ENCODE results near the gene ALG11.
"Not testable (repeated sequence)": the region's sequence is repeated elsewhere in the genome, so short reads cannot be mapped to it uniquely, and the experiment has no call there.

ALG11 gene

DNA sequence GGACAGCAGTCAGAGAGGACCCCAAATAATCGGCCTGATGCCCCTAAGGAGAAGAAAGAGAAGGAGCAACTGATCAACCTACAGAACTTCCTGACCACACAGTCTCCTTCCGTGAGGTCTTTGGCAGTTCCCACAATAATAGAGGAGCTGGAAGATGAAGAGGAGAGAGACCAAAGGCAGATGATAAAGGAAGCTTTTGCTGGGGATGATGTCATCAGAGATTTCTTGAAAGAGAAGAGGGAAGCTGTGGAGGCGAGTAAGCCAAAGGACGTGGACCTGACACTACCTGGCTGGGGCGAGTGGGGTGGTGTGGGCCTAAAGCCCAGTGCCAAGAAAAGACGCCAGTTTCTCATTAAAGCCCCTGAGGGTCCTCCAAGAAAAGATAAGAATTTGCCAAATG lies 18.2 kb downstream of the ALG11 start:
- not testable (repeated sequence) for DNase-seq

- no peak for DNase-seq
These were observed 20.8 kb downstream of the ALG11 start for GRCh38 chr13:52033039-52033438.

GRCh38 chr13:52034616-52035226 lies 22.5 kb downstream of the ALG11 start:
- no peak for DNase-seq

GRCh38 chr13:52036037-52036436 lies 23.8 kb downstream of the ALG11 start:
- no peak for DNase-seq

GRCh38 chr13:52043675-52044074 lies 31.5 kb downstream of the ALG11 start:
- no peak for DNase-seq

DNA sequence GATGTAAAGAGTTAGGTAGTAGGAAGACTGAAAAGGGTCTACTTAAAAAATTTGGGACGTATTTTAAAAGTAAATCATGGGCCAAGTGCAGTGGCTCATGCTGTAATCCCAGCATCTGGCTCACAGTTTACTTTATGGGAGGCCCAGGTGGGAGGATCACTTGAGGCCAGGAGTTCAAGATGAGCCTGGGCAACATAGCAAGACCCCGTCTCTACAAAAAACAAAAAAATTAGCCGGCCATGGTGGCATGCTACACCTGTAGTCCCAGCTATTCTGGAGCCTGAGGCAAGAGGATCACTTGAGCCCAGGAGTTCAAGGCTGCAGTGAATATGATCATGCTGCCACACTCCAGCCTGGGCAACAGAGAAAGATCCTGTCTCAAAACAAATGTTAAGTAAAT lies 35.3 kb downstream of the ALG11 start:
- no peak for DNase-seq

DNA sequence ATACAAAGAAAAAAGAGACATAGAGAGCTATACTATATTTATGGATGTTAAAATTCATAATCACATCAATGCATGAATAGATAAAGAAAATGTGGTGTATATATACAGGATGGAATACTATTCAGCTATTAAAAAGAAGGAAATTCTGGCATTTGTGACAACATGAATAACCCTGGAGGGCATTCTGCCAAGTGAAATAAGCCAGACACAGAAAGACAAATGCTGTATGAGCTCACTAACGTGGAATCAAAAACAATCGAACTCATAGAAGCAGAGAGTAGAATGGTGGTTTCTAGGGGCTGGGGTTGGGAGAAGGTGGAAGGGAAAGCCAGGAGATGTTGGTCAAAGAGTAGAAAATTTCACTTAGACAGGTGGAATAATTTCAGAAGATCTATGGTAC lies 36.3 kb downstream of the ALG11 start:
- DNase-seq, result no peak

DNA sequence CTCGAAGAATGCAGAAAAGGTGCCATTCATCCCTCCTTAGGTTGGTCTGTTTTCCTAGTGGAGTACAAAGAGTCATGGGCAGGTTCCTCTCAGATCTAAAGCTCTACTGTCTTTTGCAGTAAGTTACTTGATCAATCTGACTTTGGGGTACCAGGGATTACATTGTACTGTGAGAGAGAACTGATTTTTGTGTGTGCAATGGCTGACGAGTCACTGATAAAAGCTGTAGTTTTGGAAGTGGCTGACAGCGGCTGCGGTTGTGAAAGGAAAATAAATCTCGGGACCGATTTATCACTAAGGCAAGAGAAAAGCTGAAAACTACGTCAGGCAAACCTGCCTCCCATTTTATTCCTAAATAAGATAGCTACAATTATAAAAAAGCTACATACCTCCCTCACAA lies 39.2 kb downstream of the ALG11 start:
- no peak for DNase-seq

- no peak for DNase-seq
These were observed 41.3 kb downstream of the ALG11 start for GRCh38 chr13:52053460-52053859.

GRCh38 chr13:52061064-52061463 lies 48.9 kb downstream of the ALG11 start:
- DNase-seq, result not testable (repeated sequence)

DNA sequence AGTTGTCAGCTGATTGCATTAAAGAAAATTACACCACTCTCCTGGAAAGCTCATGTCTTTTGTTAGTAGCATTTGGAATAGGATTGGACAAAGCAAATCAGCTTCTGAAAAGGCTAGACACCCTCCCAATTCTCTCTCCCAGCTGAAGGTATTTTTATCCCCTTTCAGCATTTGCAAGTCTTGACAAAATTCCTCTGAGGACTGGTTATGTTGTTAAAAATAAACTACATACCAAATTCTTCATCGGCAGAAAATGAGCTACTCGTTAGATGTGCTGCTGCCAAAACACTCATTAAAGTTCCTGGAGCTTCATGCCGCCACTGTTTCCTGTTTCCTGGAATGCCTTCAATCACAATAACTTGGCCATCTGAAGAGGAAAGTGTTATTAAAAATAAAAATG lies 49.4 kb downstream of the ALG11 start:
- DNase-seq, result no peak

GRCh38 chr13:52067237-52067636 lies 55.0 kb downstream of the ALG11 start:
- DNase-seq, result no peak

DNA sequence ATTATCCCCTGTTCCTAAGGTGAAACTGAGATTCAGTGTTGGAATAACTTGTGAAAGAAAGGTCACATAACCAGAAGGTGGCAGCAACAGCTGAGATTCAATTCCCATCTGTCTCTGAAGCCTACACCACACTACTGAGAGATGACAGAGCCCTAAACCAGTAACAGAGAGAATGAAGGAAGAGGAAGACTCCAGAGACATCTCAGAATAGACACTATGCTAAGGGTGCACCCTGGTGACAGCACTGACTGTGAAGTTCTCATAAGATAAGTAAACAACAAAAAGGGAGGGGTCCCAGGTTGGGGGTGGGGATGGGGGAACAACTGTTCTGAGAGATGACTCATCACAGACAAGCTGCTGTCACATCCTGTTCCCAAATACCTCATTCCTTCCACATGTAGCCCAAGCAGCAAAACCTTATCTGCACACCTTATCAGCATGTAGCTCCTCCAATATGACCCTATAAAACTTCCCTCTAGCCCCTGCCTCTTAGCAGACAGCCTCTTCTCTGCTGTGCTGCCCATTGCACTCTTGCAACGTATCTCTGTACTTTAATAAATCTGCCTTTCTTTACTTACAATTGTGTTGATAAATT lies 58.8 kb downstream of the ALG11 start:
- DNase-seq, result no peak
